NB4 (cell line): ENCODE results near the gene ALDH9A1.
A peak's percentile ranks its signal among the peaks of the same experiment; 100 is the strongest.
"Not testable (repeated sequence)": the region's sequence is repeated elsewhere in the genome, so short reads cannot be mapped to it uniquely, and the experiment has no call there.

Experiments used
- DNase-seq: peaks from one replicate; pipeline ENCODE4 v3.0.0; 2010; ENCODE audit warnings: low read depth
- H3K4me3 ChIP-seq: one replicate; pipeline ENCODE4 v1.5.1; 2011; ENCODE audit warnings: mild to moderate bottlenecking, low read depth, low read length, moderate library complexity
- MYC ChIP-seq: IDR thresholded peaks from 2 replicates; pipeline ENCODE4 v1.6.1; 2011; ENCODE audit warnings: low read depth, low read length
- POLR2A ChIP-seq: IDR thresholded peaks from 2 replicates; pipeline ENCODE4 v1.6.1; 2011; ENCODE audit warnings: mild to moderate bottlenecking; ENCODE audit not compliant: insufficient read length; ENCODE audit errors: extremely low read depth
- TF ChIP-seq, protein P1 (sequence below): IDR thresholded peaks from 2 replicates; pipeline ENCODE4 v1.6.1; 2011; ENCODE audit warnings: low read depth, low read length
- TF ChIP-seq, protein P2 (sequence below): IDR thresholded peaks from one replicate; pipeline ENCODE4 v1.5.1; 2012; ENCODE audit warnings: low read depth, low read length

The ALDH9A1 gene

DNA sequence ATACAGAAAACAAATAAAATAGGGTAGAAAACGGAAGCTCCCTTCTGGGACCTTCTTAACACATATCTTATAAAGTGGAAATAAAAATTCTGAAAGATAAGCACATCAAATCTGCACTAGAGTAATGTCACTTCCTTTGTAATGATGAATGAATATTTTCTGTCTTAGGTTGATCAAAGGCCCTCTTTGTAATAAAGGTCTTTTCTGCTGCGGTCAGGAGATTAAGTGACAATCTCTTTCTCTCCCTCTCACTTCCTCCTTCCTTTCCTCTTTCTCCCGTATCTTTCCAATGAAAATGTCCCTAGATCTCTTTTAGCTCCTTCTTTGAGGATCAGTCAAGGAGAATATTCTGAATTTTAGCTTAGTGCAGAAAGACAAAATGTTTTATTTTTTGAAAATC lies 36.5 kb upstream of the ALDH9A1 start:
- H3K4me3 ChIP-seq = no peak overlapping the region
- TF ChIP-seq, protein P1, sequence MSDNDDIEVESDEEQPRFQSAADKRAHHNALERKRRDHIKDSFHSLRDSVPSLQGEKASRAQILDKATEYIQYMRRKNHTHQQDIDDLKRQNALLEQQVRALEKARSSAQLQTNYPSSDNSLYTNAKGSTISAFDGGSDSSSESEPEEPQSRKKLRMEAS = no peak
- no peak for TF ChIP-seq POLR2A
- TF ChIP-seq MYC = no peak
- TF ChIP-seq, protein P2, sequence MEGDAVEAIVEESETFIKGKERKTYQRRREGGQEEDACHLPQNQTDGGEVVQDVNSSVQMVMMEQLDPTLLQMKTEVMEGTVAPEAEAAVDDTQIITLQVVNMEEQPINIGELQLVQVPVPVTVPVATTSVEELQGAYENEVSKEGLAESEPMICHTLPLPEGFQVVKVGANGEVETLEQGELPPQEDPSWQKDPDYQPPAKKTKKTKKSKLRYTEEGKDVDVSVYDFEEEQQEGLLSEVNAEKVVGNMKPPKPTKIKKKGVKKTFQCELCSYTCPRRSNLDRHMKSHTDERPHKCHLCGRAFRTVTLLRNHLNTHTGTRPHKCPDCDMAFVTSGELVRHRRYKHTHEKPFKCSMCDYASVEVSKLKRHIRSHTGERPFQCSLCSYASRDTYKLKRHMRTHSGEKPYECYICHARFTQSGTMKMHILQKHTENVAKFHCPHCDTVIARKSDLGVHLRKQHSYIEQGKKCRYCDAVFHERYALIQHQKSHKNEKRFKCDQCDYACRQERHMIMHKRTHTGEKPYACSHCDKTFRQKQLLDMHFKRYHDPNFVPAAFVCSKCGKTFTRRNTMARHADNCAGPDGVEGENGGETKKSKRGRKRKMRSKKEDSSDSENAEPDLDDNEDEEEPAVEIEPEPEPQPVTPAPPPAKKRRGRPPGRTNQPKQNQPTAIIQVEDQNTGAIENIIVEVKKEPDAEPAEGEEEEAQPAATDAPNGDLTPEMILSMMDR = no peak
- no peak for DNase-seq

DNA sequence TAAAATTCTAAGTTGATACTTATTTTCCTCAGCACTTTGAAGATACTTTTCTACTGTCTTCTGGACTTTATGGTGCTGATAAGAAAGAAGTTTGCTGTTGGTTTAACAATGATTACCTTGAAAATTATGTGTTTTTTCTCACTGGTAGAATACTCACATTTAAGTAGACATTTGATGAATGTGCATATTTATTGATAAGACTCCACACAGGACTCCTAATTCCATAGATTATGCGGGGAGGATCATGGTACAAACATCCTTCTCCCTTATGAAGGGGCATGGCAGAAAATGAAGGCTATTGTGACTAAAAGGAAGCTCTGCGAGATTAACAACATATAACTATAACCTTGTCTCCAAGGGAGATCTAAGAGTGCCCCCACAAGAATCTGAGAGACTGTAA lies 28.5 kb upstream of the ALDH9A1 start:
- TF ChIP-seq MYC = no peak
- TF ChIP-seq, protein P2 = no peak
- TF ChIP-seq POLR2A = no peak
- TF ChIP-seq, protein P1 = no peak
- DNase-seq = no peak
- no peak overlapping the region for H3K4me3 ChIP-seq

DNA sequence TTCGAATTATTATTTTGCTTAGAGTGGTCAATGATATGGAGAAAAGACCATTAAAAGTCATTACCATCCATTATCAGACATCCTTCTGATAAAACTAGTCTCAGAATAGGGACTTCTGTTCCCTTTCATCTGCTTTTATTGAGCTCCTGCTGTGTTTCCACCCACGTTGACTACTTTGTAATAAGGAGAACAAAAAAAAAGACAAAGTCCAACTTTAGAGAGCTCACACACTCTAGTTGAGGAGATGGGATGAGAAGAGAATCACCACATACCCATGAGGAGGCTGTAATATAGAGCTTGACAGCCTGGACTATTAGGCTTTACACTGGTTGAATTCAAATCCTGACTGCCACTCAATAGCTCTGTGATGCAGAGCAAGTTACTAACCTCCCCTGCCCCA lies 27.8 kb upstream of the ALDH9A1 start:
- no peak for TF ChIP-seq POLR2A
- TF ChIP-seq, protein P2 = no peak
- TF ChIP-seq MYC = no peak
- TF ChIP-seq, protein P1 = no peak
- H3K4me3 ChIP-seq = no peak overlapping the region
- DNase-seq = no peak

DNA sequence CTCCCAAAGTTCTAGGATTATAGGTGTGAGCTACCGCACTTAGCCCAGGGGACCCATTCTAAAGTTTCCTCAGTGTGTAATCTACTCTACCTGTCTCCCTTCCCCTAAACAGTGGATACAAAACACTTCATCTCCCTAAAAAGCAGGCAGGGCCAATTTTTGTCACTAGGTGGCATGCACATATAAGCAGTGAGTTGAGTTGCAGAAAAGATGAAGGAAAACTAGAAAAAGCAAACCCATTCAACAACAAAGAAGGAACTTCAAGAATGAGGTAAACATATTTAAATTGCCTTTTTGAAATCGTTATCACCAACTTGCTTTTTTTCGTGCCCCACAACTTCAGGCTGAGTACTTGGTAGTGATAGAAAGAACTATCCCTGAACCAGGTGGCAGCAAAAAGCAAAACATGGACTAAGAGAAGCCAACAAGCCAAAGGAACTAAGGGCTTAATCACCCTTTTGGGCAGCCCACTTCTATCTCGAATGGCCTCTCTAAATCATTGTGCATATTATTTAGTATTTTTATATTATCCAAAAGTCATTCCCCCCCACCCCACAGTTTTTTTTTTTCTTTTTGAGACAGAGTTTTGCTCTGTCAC lies 19.7 kb upstream of the ALDH9A1 start:
- no peak overlapping the region for H3K4me3 ChIP-seq
- peak; percentile 74 for DNase-seq
- TF ChIP-seq, protein P2 = peak; percentile 78
- TF ChIP-seq POLR2A = no peak

DNA sequence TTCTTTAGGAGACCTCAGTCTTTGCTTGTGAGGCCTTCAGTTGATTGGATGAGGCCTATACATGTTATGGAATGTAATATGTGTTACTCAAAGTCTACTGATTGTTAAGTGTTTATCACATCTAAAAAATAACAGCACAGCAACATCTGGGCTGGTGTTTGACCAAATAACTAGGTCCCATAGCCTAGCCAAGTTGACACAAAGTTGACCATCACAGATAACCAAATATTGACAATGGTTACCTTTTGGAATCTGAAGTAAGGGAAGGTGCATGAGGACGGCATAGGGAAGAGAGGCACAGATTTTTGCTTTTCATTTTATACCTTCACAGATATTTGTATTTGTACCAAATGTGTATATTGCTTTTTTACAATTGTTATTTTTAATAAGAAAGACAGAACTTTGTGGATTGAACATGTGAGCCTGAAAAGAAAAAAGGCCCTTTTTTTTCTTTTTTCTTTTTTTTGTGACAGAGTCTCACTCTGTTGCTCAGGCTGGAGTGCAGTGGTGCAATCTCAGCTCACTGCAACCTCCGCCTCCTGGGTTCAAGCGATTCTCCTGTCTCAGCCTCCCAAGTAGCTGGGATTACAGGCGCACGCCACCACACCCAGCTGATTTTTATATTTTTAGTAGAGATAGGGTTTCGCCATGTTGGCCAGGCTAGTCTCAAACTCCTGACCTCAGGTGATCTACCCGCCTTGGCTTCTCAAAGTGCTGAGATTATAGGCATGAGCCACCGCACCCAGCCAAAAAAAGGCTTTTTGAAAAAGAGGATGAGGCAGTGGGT lies 18.1 kb upstream of the ALDH9A1 start:
- not testable (repeated sequence) for H3K4me3 ChIP-seq, DNase-seq

DNA sequence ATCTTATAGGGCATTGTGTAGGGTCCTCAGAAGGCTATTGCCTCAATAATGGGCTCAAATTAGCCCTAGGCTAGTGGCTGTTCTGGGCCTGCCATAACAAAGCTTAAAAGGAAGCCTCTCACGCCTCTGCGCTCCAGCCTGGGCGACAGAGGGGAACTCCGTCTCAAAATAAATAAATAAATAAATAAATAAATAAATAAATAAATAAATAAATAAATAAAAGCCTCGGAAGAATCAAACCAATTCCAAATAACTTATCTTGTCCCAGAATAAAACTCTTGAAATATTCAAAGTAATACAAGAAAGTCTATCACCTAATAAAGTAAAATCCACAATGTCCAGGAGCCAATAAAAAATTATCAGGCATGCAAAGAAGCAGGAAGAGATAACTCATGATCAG lies 14.4 kb upstream of the ALDH9A1 start:
- TF ChIP-seq, protein P2 = no peak
- no peak for TF ChIP-seq MYC
- TF ChIP-seq, protein P1 = no peak
- TF ChIP-seq POLR2A = no peak
- DNase-seq = no peak
- H3K4me3 ChIP-seq = no peak overlapping the region
